Progenitor cell of endocrine pancreas (in vitro differentiated cells): Measurements from ENCODE around the gene BBS7. TPM values are rescaled to one million over a fixed set of nuclear protein-coding genes. Genes with fewer than 3 reads are reported as not detected.

Source experiments
- DNase-seq: peaks from one replicate; pipeline ENCODE4 v3.0.0; 2021; ENCODE audit warnings: low spot score; ENCODE audit not compliant: unreplicated experiment
- H3K27ac Mint-ChIP-seq: 2 replicates; pipeline ENCODE4 v1.8.0; 2021; ENCODE audit warnings: mild to moderate bottlenecking, moderate library complexity, mixed read lengths
- H3K27me3 Mint-ChIP-seq: 2 replicates; pipeline ENCODE4 v1.8.0; 2021; ENCODE audit warnings: mixed read lengths
- H3K36me3 Mint-ChIP-seq: 2 replicates; pipeline ENCODE4 v1.8.0; 2022; ENCODE audit warnings: mixed read lengths; ENCODE audit not compliant: insufficient read depth
- H3K4me1 Mint-ChIP-seq: 2 replicates; pipeline ENCODE4 v1.8.0; 2021; ENCODE audit warnings: low read depth, mixed read lengths
- H3K4me3 Mint-ChIP-seq: 2 replicates; pipeline ENCODE4 v1.8.0; 2021; ENCODE audit warnings: low read depth, mild to moderate bottlenecking, moderate library complexity, mixed read lengths
- H3K9me3 Mint-ChIP-seq: 2 replicates; pipeline ENCODE4 v1.8.0; 2021; ENCODE audit warnings: low read depth, mixed read lengths
- total RNA-seq: library from RNA; stranded (reverse); gene quantifications from 2 replicates; pipeline ENCODE4 v1.2.1, GENCODE V29; 2021
- TF ChIP-seq, protein P1 (sequence below): fragments of 200-600 bp; sonication (generic); IDR thresholded peaks from one replicate; pipeline ENCODE4 v1.5.0; 2021; ENCODE audit warnings: antibody characterized with exemption, mild to moderate bottlenecking; ENCODE audit not compliant: unreplicated experiment

The BBS7 gene
- total RNA-seq, 1 donor from 2014 or later = 28.3 TPM

DNA sequence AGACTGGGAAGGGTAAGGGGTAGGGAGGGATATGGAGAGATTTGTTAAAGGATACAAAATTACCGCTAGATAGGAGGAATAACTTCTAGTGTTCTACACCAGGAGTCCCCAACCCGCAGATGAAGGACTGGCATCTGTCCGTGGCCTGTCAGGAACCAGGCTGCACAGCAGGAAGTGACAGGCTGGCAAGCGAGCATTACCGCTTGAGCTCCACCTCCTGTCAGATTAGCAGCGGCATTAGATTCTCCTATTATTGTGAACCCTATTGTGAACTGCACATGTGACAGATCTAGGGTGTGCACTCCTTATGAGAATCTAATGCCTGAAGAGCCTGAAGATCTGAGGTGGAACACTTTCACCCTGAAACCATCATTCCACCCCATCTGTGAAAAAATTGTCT is 27.9 kb upstream of the BBS7 start:
- TF ChIP-seq, protein P1, sequence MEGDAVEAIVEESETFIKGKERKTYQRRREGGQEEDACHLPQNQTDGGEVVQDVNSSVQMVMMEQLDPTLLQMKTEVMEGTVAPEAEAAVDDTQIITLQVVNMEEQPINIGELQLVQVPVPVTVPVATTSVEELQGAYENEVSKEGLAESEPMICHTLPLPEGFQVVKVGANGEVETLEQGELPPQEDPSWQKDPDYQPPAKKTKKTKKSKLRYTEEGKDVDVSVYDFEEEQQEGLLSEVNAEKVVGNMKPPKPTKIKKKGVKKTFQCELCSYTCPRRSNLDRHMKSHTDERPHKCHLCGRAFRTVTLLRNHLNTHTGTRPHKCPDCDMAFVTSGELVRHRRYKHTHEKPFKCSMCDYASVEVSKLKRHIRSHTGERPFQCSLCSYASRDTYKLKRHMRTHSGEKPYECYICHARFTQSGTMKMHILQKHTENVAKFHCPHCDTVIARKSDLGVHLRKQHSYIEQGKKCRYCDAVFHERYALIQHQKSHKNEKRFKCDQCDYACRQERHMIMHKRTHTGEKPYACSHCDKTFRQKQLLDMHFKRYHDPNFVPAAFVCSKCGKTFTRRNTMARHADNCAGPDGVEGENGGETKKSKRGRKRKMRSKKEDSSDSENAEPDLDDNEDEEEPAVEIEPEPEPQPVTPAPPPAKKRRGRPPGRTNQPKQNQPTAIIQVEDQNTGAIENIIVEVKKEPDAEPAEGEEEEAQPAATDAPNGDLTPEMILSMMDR = no peak
- no peaks in the 10 kb centered on the region for H3K9me3 Mint-ChIP-seq
- no peaks in the 10 kb centered on the region for H3K36me3 Mint-ChIP-seq
- no peak overlapping the region for H3K4me3 Mint-ChIP-seq
- no peak for DNase-seq
- peaks cover 9% of the 10 kb centered on the region for H3K27me3 Mint-ChIP-seq
- H3K27ac Mint-ChIP-seq = no peak overlapping the region
- H3K4me1 Mint-ChIP-seq = no peaks in the 10 kb centered on the region

DNA sequence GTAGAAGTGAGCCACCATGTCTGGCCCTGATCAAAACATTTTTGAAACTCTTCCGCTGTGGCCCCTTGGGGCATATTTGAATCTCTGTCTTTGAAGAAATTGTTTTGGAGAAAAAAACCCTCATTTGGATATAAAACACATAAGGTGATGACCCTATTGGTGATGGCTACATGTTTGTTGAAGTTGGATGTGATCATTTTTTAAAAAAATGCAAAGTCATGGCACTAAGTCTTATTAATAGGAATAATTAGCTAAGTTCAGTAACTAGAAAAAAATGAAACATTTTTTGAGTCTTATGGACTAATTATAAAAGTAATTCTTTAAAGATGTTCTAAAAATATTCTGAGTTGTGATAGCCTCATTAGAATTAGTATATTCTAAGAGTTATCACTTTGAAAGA is 17.9 kb upstream of the BBS7 start:
- Mint-ChIP-seq H3K9me3 (peaks cover 6% of the 10 kb centered on the region), H3K27me3 (no peaks in the 10 kb centered on the region), H3K36me3 (no peaks in the 10 kb centered on the region), H3K4me1 (peaks cover 1% of the 10 kb centered on the region), H3K27ac (no peak overlapping the region), H3K4me3 (no peak overlapping the region)
- TF ChIP-seq, protein P1 = no peak
- no peak for DNase-seq

DNA sequence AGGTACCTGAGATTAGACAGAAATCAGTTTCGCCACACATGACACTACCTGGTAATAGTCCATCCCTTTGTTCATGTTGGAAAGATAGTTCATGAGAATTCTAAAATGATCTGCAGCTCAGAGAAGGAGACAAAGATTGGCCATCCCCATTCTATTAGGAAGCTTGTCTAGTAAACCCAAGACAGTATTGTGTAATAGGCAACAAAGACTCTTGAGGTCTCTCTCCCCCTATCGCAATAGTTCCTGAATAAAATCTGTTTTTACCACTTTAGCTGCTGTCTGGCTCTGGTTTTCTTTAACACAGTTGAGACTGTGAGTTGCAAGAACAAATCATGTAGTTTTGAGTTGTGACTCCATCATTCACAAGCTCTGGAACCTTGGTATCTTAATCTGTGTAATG is 14.8 kb upstream of the BBS7 start:
- no peak overlapping the region for H3K27ac Mint-ChIP-seq
- TF ChIP-seq, protein P1 = no peak
- no peaks in the 10 kb centered on the region for H3K4me1 Mint-ChIP-seq
- no peak for DNase-seq
- no peaks in the 10 kb centered on the region for H3K27me3 Mint-ChIP-seq
- H3K9me3 Mint-ChIP-seq = peaks cover 6% of the 10 kb centered on the region
- H3K36me3 Mint-ChIP-seq = no peaks in the 10 kb centered on the region
- H3K4me3 Mint-ChIP-seq = no peak overlapping the region

DNA sequence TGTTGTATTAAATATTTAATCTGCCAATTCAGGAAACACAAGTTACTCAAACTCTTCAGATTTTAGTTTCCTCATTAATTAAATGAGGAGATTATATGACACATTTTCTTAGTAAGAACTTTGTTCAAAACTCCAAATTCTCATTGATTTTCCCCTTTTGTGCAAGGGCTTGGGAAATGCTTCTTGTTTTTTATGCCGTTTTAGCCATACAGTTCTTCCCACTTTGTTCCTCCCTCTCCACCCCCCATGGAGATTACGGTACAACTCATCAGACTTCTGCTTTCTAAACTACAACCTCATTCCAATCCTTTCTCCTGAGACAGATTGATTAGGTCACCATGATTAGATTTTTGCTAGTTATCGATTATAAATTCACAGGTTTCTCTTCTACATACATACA is 10.9 kb upstream of the BBS7 start:
- Mint-ChIP-seq H3K4me3 (no peak overlapping the region), H3K27ac (no peak overlapping the region), H3K4me1 (no peaks in the 10 kb centered on the region), H3K9me3 (no peaks in the 10 kb centered on the region), H3K36me3 (no peaks in the 10 kb centered on the region), H3K27me3 (peaks cover 2% of the 10 kb centered on the region)
- TF ChIP-seq, protein P1 = no peak
- no peak for DNase-seq

DNA sequence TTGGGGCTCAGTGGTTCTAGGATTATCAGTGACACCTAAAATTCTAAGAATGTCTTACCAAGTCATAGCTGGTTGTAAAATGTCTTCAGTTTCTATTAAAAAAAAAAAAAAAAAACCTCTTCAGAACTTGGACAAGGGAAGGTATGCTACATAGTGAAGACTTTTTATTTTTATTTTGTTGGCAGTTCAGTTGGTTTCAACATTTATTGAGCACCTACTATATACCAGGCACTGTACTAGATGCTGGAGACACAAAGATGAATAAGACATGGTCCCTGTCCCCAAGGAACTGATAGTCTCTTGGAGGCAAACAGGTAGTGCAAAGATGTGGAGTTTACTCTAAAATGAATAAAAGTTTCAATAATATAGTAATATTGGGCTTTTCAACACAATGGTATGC is 8.9 kb upstream of the BBS7 start:
- no peak for DNase-seq
- TF ChIP-seq, protein P1 = no peak

More for the DNA sequence above, 8.9 kb upstream of the BBS7 start:
- Mint-ChIP-seq H3K27me3 (peaks cover 2% of the 10 kb centered on the region), H3K4me1 (no peaks in the 10 kb centered on the region), H3K9me3 (no peaks in the 10 kb centered on the region), H3K4me3 (no peak overlapping the region), H3K36me3 (no peaks in the 10 kb centered on the region), H3K27ac (no peak overlapping the region)
